Measurements from ENCODE around the gene FAM163A.

The FAM163A gene

DNA sequence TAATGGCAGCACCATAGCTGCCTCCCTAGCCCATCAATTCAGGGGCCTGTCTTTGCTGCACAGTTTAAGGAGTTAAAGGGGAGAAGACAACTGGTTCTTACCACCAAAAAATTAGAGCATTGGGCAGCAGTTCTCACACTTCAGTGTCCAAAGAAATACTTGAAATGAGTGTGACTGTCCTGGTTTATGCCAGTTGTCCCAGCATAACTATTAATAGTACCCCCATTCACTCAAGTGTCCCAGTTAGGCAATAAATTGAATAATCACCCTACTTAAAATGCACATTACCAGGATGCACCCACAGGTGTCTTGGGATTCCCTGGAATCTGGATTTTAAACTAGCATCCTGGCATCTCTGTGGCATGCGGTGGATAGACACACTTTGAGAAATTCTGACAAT is 51.1 kb downstream of the FAM163A start:
- no peaks in the 10 kb centered on the region for H3K9me3 ChIP-seq (ENCODE audit: insufficient read depth, low read length, severe bottlenecking)
- ATAC-seq (ENCODE audit: insufficient read depth, low read depth), result no peak

DNA sequence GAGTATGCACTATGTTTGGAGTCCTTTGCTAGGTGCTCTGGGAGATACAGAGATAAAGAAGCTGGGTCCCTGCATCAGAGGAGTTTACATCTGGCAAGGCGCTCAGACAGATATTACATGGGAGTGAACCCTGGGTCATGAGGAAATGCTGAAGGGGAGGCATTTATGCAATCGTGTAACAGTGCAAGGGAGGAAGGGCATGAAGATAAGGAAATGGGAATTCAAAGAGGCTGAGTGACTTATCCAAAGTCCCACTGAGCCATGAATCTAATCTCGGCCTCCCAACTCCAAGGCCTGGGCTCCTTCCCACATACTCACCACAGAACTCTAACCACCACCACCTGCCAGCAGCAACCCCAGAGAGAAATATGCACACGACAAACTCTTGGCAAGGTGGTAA is 51.6 kb downstream of the FAM163A start:
- Histone ChIP-seq H3K27ac (ENCODE audit: low read length) (no peak overlapping the region), H3K36me3 (ENCODE audit: insufficient read depth, low read length) (no peaks in the 10 kb centered on the region), H3K4me3 (ENCODE audit: low read depth in 1 of 2, low read length in 2 of 2) (no peak overlapping the region), H3K9ac (ENCODE audit: low read depth, low read length) (no peak overlapping the region), H3K4me2 (ENCODE audit: insufficient read depth, low read length) (no peak overlapping the region), H2AFZ (ENCODE audit: low read depth, low read length) (no peak overlapping the region), H3K4me1 (ENCODE audit: insufficient read depth, low read length) (no peaks in the 10 kb centered on the region), H3K79me2 (ENCODE audit: insufficient read depth, low read length) (no peaks in the 10 kb centered on the region), H3K27me3 (ENCODE audit: insufficient read depth, low read length, poor library complexity) (peaks cover 10% of the 10 kb centered on the region), H3K9me3 (ENCODE audit: insufficient read depth, low read length, severe bottlenecking) (no peaks in the 10 kb centered on the region), H4K20me1 (ENCODE audit: insufficient read depth, low read length) (no peaks in the 10 kb centered on the region)
- ATAC-seq (ENCODE audit: insufficient read depth, low read depth) (peak; percentile 60), DNase-seq (no peak)
- TF ChIP-seq EZH2 (IDR thresholded peaks at IDR 0.05; ENCODE audit: borderline replicate concordance, low read depth, low read length, severe bottlenecking), result no peak
- TF ChIP-seq, protein P1, sequence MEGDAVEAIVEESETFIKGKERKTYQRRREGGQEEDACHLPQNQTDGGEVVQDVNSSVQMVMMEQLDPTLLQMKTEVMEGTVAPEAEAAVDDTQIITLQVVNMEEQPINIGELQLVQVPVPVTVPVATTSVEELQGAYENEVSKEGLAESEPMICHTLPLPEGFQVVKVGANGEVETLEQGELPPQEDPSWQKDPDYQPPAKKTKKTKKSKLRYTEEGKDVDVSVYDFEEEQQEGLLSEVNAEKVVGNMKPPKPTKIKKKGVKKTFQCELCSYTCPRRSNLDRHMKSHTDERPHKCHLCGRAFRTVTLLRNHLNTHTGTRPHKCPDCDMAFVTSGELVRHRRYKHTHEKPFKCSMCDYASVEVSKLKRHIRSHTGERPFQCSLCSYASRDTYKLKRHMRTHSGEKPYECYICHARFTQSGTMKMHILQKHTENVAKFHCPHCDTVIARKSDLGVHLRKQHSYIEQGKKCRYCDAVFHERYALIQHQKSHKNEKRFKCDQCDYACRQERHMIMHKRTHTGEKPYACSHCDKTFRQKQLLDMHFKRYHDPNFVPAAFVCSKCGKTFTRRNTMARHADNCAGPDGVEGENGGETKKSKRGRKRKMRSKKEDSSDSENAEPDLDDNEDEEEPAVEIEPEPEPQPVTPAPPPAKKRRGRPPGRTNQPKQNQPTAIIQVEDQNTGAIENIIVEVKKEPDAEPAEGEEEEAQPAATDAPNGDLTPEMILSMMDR (IDR thresholded peaks at IDR 0.05; ENCODE audit: borderline replicate concordance, extremely low read depth, low read length, poor library complexity, severe bottlenecking), result no peak

More for the DNA sequence above, 51.1 kb downstream of the FAM163A start:
- Histone ChIP-seq H3K36me3 (ENCODE audit: insufficient read depth, low read length) (no peaks in the 10 kb centered on the region), H3K27ac (ENCODE audit: low read length) (no peak overlapping the region), H3K27me3 (ENCODE audit: insufficient read depth, low read length, poor library complexity) (peaks cover 10% of the 10 kb centered on the region), H3K9ac (ENCODE audit: low read depth, low read length) (no peak overlapping the region), H3K4me2 (ENCODE audit: insufficient read depth, low read length) (no peak overlapping the region), H2AFZ (ENCODE audit: low read depth, low read length) (no peak overlapping the region), H3K79me2 (ENCODE audit: insufficient read depth, low read length) (no peaks in the 10 kb centered on the region), H3K4me1 (ENCODE audit: insufficient read depth, low read length) (no peaks in the 10 kb centered on the region), H4K20me1 (ENCODE audit: insufficient read depth, low read length) (no peaks in the 10 kb centered on the region), H3K4me3 (ENCODE audit: low read depth in 1 of 2, low read length in 2 of 2) (no peak overlapping the region)
- DNase-seq, result no peak
- TF ChIP-seq, protein P1 (IDR thresholded peaks at IDR 0.05; ENCODE audit: borderline replicate concordance, extremely low read depth, low read length, poor library complexity, severe bottlenecking), result no peak
- no peak for TF ChIP-seq EZH2 (IDR thresholded peaks at IDR 0.05; ENCODE audit: borderline replicate concordance, low read depth, low read length, severe bottlenecking)

DNA sequence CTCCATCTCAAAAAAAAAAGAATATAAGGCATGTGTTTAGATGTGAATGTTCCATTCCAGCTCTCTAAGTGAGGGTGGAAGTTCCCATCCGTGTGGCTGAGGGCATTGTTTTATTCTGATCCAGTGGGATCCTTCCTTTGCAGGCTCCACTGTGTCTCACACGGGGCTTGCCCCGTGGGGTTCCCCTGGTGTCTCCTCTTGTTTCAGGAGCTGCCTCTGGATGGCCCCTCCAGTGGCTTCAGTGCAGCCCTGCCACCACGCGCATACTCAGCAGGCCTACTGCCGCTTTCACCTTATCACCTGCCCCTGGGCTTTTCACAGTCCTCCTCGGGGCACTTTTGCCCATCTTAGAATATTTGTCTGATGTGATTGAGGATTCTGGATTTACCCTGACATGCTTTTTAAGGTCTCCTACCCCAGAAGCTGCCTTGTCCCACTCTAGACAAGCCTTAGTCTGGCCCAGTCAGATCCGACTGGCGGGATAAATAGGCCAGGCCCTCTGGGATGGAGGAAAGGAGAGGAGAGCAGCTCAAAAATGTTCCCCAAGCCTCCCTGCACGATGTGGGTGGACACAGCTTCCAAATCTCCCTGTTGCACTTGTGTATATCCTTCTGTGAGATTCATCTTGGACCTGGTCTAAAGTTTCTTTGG is 55.2 kb downstream of the FAM163A start:
- no peak for ATAC-seq (ENCODE audit: insufficient read depth, low read depth)
- no peak overlapping the region for H3K9ac ChIP-seq (ENCODE audit: low read depth, low read length)
- H3K4me3 ChIP-seq (ENCODE audit: low read depth in 1 of 2, low read length in 2 of 2), result no peak overlapping the region
- no peaks in the 10 kb centered on the region for H3K79me2 ChIP-seq (ENCODE audit: insufficient read depth, low read length)
- no peak overlapping the region for H3K27ac ChIP-seq (ENCODE audit: low read length)
- no peak for DNase-seq
- no peaks in the 10 kb centered on the region for H3K9me3 ChIP-seq (ENCODE audit: insufficient read depth, low read length, severe bottlenecking)
- H3K36me3 ChIP-seq (ENCODE audit: insufficient read depth, low read length), result no peaks in the 10 kb centered on the region
- peaks cover 19% of the 10 kb centered on the region for H3K27me3 ChIP-seq (ENCODE audit: insufficient read depth, low read length, poor library complexity)
- no peak for TF ChIP-seq EZH2 (IDR thresholded peaks at IDR 0.05; ENCODE audit: borderline replicate concordance, low read depth, low read length, severe bottlenecking)
- TF ChIP-seq, protein P1 (IDR thresholded peaks at IDR 0.05; ENCODE audit: borderline replicate concordance, extremely low read depth, low read length, poor library complexity, severe bottlenecking), result no peak
- no peak overlapping the region for H3K4me2 ChIP-seq (ENCODE audit: insufficient read depth, low read length)
- no peak overlapping the region for H2AFZ ChIP-seq (ENCODE audit: low read depth, low read length)
- H4K20me1 ChIP-seq (ENCODE audit: insufficient read depth, low read length), result no peaks in the 10 kb centered on the region
- no peaks in the 10 kb centered on the region for H3K4me1 ChIP-seq (ENCODE audit: insufficient read depth, low read length)

Measured in DND-41 (cell line).